ENCODE results near the gene ARHGEF10L. TPM values are rescaled to one million over a fixed set of nuclear protein-coding genes. Genes with fewer than 3 reads are reported as not detected.
A peak's percentile ranks its signal among the peaks of the same experiment; 100 is the strongest.

ARHGEF10L gene
- total and polyA plus RNA-seq, 2 donors = 1.9 to 11.5 TPM

GRCh38 chr1:17655922-17656321 lies 116.4 kb downstream of the ARHGEF10L start:
- H3K36me3 ChIP-seq (ENCODE audit: control insufficient read depth in 2 of 2, insufficient read depth in 2 of 2, low read length in 1 of 2) = no peaks in the 10 kb centered on the region
- 95% methylated on average over 15 of the region's 15 CpGs for WGBS

GRCh38 chr1:17657436-17657835 lies 117.9 kb downstream of the ARHGEF10L start:
- no peaks in the 10 kb centered on the region for H3K36me3 ChIP-seq (ENCODE audit: control insufficient read depth in 2 of 2, insufficient read depth in 2 of 2, low read length in 1 of 2)
- H3K9me3 ChIP-seq (ENCODE audit: control insufficient read depth in 2 of 2, insufficient read depth in 1 of 2, low read length in 1 of 2) = no peaks in the 10 kb centered on the region
- no peaks in the 10 kb centered on the region for H3K27me3 ChIP-seq (ENCODE audit: control insufficient read depth in 2 of 2, insufficient read depth in 1 of 2, low read length in 1 of 2)
- H3K4me3 ChIP-seq (ENCODE audit: low read length in 2 of 2) = no peak overlapping the region
- no peaks in the 10 kb centered on the region for H3K4me1 ChIP-seq (ENCODE audit: control insufficient read depth in 2 of 2, insufficient read depth in 2 of 2, low read length in 2 of 2)
- 93% methylated on average over 13 of the region's 13 CpGs for WGBS
- no peak for DNase-seq (ENCODE audit: low read depth in 6 of 9, low spot score in 9 of 9)
- no peak overlapping the region for H3K27ac ChIP-seq (ENCODE audit: low read depth in 1 of 2, low read length in 1 of 2)

More at GRCh38 chr1:17655922-17656321, 116.4 kb downstream of the ARHGEF10L start:
- no peaks in the 10 kb centered on the region for H3K9me3 ChIP-seq (ENCODE audit: control insufficient read depth in 2 of 2, insufficient read depth in 1 of 2, low read length in 1 of 2)
- no peak for DNase-seq (ENCODE audit: low read depth in 6 of 9, low spot score in 9 of 9)
- H3K4me1 ChIP-seq (ENCODE audit: control insufficient read depth in 2 of 2, insufficient read depth in 2 of 2, low read length in 2 of 2) = no peaks in the 10 kb centered on the region
- no peaks in the 10 kb centered on the region for H3K27me3 ChIP-seq (ENCODE audit: control insufficient read depth in 2 of 2, insufficient read depth in 1 of 2, low read length in 1 of 2)
- no peak overlapping the region for H3K4me3 ChIP-seq (ENCODE audit: low read length in 2 of 2)
- no peak overlapping the region for H3K27ac ChIP-seq (ENCODE audit: low read depth in 1 of 2, low read length in 1 of 2)

GRCh38 chr1:17658837-17659236 lies 119.3 kb downstream of the ARHGEF10L start:
- 82% methylated on average over 6 of the region's 6 CpGs for WGBS

GRCh38 chr1:17661546-17662157 lies 122.2 kb downstream of the ARHGEF10L start:
- H3K9me3 ChIP-seq (ENCODE audit: control insufficient read depth in 2 of 2, insufficient read depth in 1 of 2, low read length in 1 of 2) = no peaks in the 10 kb centered on the region
- WGBS = 58% methylated on average over 15 of the region's 15 CpGs
- no peaks in the 10 kb centered on the region for H3K27me3 ChIP-seq (ENCODE audit: control insufficient read depth in 2 of 2, insufficient read depth in 1 of 2, low read length in 1 of 2)
- peak in 6 of 9 donors; percentile 4 to 40 (median 18) for DNase-seq (ENCODE audit: low read depth in 6 of 9, low spot score in 9 of 9)
- H3K27ac ChIP-seq (ENCODE audit: low read depth in 1 of 2, low read length in 1 of 2) = no peak overlapping the region
- H3K36me3 ChIP-seq (ENCODE audit: control insufficient read depth in 2 of 2, insufficient read depth in 2 of 2, low read length in 1 of 2) = no peaks in the 10 kb centered on the region
- H3K4me1 ChIP-seq (ENCODE audit: control insufficient read depth in 2 of 2, insufficient read depth in 2 of 2, low read length in 2 of 2) = no peaks in the 10 kb centered on the region
- no peak overlapping the region for H3K4me3 ChIP-seq (ENCODE audit: low read length in 2 of 2)

More at GRCh38 chr1:17658837-17659236, 119.3 kb downstream of the ARHGEF10L start:
- Histone ChIP-seq H3K4me3 (ENCODE audit: low read length in 2 of 2) (no peak overlapping the region), H3K27me3 (ENCODE audit: control insufficient read depth in 2 of 2, insufficient read depth in 1 of 2, low read length in 1 of 2) (no peaks in the 10 kb centered on the region), H3K9me3 (ENCODE audit: control insufficient read depth in 2 of 2, insufficient read depth in 1 of 2, low read length in 1 of 2) (no peaks in the 10 kb centered on the region), H3K36me3 (ENCODE audit: control insufficient read depth in 2 of 2, insufficient read depth in 2 of 2, low read length in 1 of 2) (no peaks in the 10 kb centered on the region), H3K4me1 (ENCODE audit: control insufficient read depth in 2 of 2, insufficient read depth in 2 of 2, low read length in 2 of 2) (no peaks in the 10 kb centered on the region), H3K27ac (ENCODE audit: low read depth in 1 of 2, low read length in 1 of 2) (no peak overlapping the region)
- no peak for DNase-seq (ENCODE audit: low read depth in 6 of 9, low spot score in 9 of 9)

- H3K27ac ChIP-seq (ENCODE audit: low read depth in 1 of 2, low read length in 1 of 2) = no peak overlapping the region
- H3K27me3 ChIP-seq (ENCODE audit: control insufficient read depth in 2 of 2, insufficient read depth in 1 of 2, low read length in 1 of 2) = no peaks in the 10 kb centered on the region
- no peak for DNase-seq (ENCODE audit: low read depth in 6 of 9, low spot score in 9 of 9)
- no peaks in the 10 kb centered on the region for H3K9me3 ChIP-seq (ENCODE audit: control insufficient read depth in 2 of 2, insufficient read depth in 1 of 2, low read length in 1 of 2)
- no peaks in the 10 kb centered on the region for H3K36me3 ChIP-seq (ENCODE audit: control insufficient read depth in 2 of 2, insufficient read depth in 2 of 2, low read length in 1 of 2)
- H3K4me1 ChIP-seq (ENCODE audit: control insufficient read depth in 2 of 2, insufficient read depth in 2 of 2, low read length in 2 of 2) = no peaks in the 10 kb centered on the region
- no peak overlapping the region for H3K4me3 ChIP-seq (ENCODE audit: low read length in 2 of 2)
- 95% methylated on average over 10 of the region's 10 CpGs for WGBS
Measured at GRCh38 chr1:17662296-17662695, 122.8 kb downstream of the ARHGEF10L start.

- Histone ChIP-seq H3K4me1 (ENCODE audit: control insufficient read depth in 2 of 2, insufficient read depth in 2 of 2, low read length in 2 of 2) (no peaks in the 10 kb centered on the region), H3K27ac (ENCODE audit: low read depth in 1 of 2, low read length in 1 of 2) (no peak overlapping the region), H3K4me3 (ENCODE audit: low read length in 2 of 2) (no peak overlapping the region), H3K27me3 (ENCODE audit: control insufficient read depth in 2 of 2, insufficient read depth in 1 of 2, low read length in 1 of 2) (no peaks in the 10 kb centered on the region), H3K36me3 (ENCODE audit: control insufficient read depth in 2 of 2, insufficient read depth in 2 of 2, low read length in 1 of 2) (no peaks in the 10 kb centered on the region), H3K9me3 (ENCODE audit: control insufficient read depth in 2 of 2, insufficient read depth in 1 of 2, low read length in 1 of 2) (no peaks in the 10 kb centered on the region)
- no peak for DNase-seq (ENCODE audit: low read depth in 6 of 9, low spot score in 9 of 9)
- WGBS = 89% methylated on average over 9 of the region's 9 CpGs
Measured at GRCh38 chr1:17662786-17663185, 123.3 kb downstream of the ARHGEF10L start.

- H3K9me3 ChIP-seq (ENCODE audit: control insufficient read depth in 2 of 2, insufficient read depth in 1 of 2, low read length in 1 of 2) = no peaks in the 10 kb centered on the region
- no peak for DNase-seq (ENCODE audit: low read depth in 6 of 9, low spot score in 9 of 9)
- no peaks in the 10 kb centered on the region for H3K36me3 ChIP-seq (ENCODE audit: control insufficient read depth in 2 of 2, insufficient read depth in 2 of 2, low read length in 1 of 2)
- H3K4me1 ChIP-seq (ENCODE audit: control insufficient read depth in 2 of 2, insufficient read depth in 2 of 2, low read length in 2 of 2) = no peaks in the 10 kb centered on the region
- no peaks in the 10 kb centered on the region for H3K27me3 ChIP-seq (ENCODE audit: control insufficient read depth in 2 of 2, insufficient read depth in 1 of 2, low read length in 1 of 2)
- WGBS = 90% methylated on average over 5 of the region's 5 CpGs
- H3K27ac ChIP-seq (ENCODE audit: low read depth in 1 of 2, low read length in 1 of 2) = no peak overlapping the region
- no peak overlapping the region for H3K4me3 ChIP-seq (ENCODE audit: low read length in 2 of 2)
Measured at GRCh38 chr1:17663646-17664045, 124.1 kb downstream of the ARHGEF10L start.

GRCh38 chr1:17664322-17664721 lies 124.8 kb downstream of the ARHGEF10L start:
- DNase-seq (ENCODE audit: low read depth in 6 of 9, low spot score in 9 of 9) = no peak
- Histone ChIP-seq H3K27me3 (ENCODE audit: control insufficient read depth in 2 of 2, insufficient read depth in 1 of 2, low read length in 1 of 2) (no peaks in the 10 kb centered on the region), H3K4me1 (ENCODE audit: control insufficient read depth in 2 of 2, insufficient read depth in 2 of 2, low read length in 2 of 2) (no peaks in the 10 kb centered on the region), H3K27ac (ENCODE audit: low read depth in 1 of 2, low read length in 1 of 2) (no peak overlapping the region), H3K4me3 (ENCODE audit: low read length in 2 of 2) (no peak overlapping the region), H3K9me3 (ENCODE audit: control insufficient read depth in 2 of 2, insufficient read depth in 1 of 2, low read length in 1 of 2) (no peaks in the 10 kb centered on the region), H3K36me3 (ENCODE audit: control insufficient read depth in 2 of 2, insufficient read depth in 2 of 2, low read length in 1 of 2) (no peaks in the 10 kb centered on the region)
- WGBS = 87% methylated on average over 11 of the region's 11 CpGs

GRCh38 chr1:17665054-17665453 lies 125.6 kb downstream of the ARHGEF10L start:
- Histone ChIP-seq H3K27me3 (ENCODE audit: control insufficient read depth in 2 of 2, insufficient read depth in 1 of 2, low read length in 1 of 2) (no peaks in the 10 kb centered on the region), H3K9me3 (ENCODE audit: control insufficient read depth in 2 of 2, insufficient read depth in 1 of 2, low read length in 1 of 2) (no peaks in the 10 kb centered on the region), H3K36me3 (ENCODE audit: control insufficient read depth in 2 of 2, insufficient read depth in 2 of 2, low read length in 1 of 2) (no peaks in the 10 kb centered on the region), H3K27ac (ENCODE audit: low read depth in 1 of 2, low read length in 1 of 2) (no peak overlapping the region), H3K4me3 (ENCODE audit: low read length in 2 of 2) (no peak overlapping the region), H3K4me1 (ENCODE audit: control insufficient read depth in 2 of 2, insufficient read depth in 2 of 2, low read length in 2 of 2) (no peaks in the 10 kb centered on the region)
- WGBS = 92% methylated on average over 8 of the region's 8 CpGs
- no peak for DNase-seq (ENCODE audit: low read depth in 6 of 9, low spot score in 9 of 9)

Data from thymus (tissue), 11 donors.